Measurements from ENCODE around the gene ATP8A2. TPM values are rescaled to one million over a fixed set of nuclear protein-coding genes. Genes with fewer than 3 reads are reported as not detected.

Gene ATP8A2
- total and polyA plus RNA-seq, 2 of the 8 experiments (the other 6 are each of a cell fraction or from before 2014, with no cell fraction given), result 2.4 to 8.3 TPM

DNA sequence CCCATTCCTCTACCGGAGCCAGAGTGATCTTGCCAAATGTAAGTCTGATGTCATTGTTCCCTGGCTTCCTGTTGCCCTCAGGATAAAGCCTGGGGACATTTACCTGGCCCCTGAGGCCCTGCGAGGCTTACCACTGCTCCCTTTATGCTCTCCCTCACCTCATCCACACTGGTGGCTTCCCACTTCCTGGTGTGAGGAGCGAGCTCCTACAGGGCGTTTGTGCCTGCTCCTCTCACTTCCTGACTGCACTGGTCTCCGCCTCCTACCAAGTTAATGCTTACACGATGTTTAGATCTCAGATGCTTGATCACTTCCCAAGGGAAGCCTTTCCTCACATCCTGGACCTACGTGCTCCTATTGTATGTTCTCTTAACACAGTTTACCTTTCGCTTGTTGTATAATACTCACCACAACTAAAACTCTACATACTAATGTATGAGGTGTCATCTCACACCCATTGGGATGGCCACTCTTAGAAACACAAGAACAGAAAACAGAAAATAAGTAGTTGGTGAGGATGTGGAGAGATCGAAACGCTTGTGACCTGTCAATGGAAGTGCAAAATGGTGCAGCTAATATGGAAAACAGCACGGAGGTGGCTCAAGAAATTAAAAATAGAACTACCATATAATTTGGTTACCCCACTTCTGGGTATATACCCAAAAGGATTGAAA, 502.4 kb downstream of the ATP8A2 start:
- H3K4me1 ChIP-seq (replicated peaks in 1 of 4; ENCODE audit: control insufficient read depth in 3 of 4, insufficient read depth in 4 of 4, low read length in 3 of 4), result peaks cover 0 to 9% (median 0%) of the 10 kb centered on the region in 4 experiments; a peak in 2 of 7 replicates
- peak overlapping the region; percentile 52 for H4K91ac ChIP-seq (replicated peaks; ENCODE audit: insufficient read length, low read length)
- H3K79me1 ChIP-seq (ENCODE audit: low read depth, low read length), result no peaks in the 10 kb centered on the region
- H4K5ac ChIP-seq (ENCODE audit: insufficient read length, low read depth, low read length), result no peak overlapping the region
- H3K23me2 ChIP-seq (ENCODE audit: low read depth, low read length), result no peaks in the 10 kb centered on the region
- H2BK15ac ChIP-seq (ENCODE audit: low read length), result no peak overlapping the region
- H2BK5ac ChIP-seq (ENCODE audit: low read depth, low read length), result peak overlapping the region; percentile 10; the same call in 1 of the 2 replicates
- FAIRE-seq (no peak), DNase-seq (ENCODE audit: low read depth in 1 of 2, low spot score in 2 of 2) (no peak)
- CTCF ChIA-PET (ENCODE audit: partially characterized antibody), result interaction anchor here (0.5 kb wide), 1 partner anchor 158 kb away, joined by 4 read pairs; no protein-coding TSS in a partner anchor
- 91% methylated on average over 11 of the region's 11 CpGs; no CpG with 5 or more reads in 1 of the 2 experiments for WGBS, 2 experiments (ENCODE audit: extremely low coverage in 1 of 2, insufficient coverage in 1 of 2, insufficient read length in 1 of 2, insufficient replicate concordance in 2 of 2, low coverage in 1 of 2, low lambda C conversion rate in 2 of 2, missing lambda C conversion rate in 1 of 2)
- H3K9me3 ChIP-seq (ENCODE audit: insufficient read depth in 2 of 2, low read depth in 1 of 2, low read length in 1 of 2), result no peaks in the 10 kb centered on the region
- no peak overlapping the region for H3K18ac ChIP-seq (ENCODE audit: extremely low read depth, low read length)
- H3K4me3 ChIP-seq (ENCODE audit: extremely low read depth in 1 of 4, insufficient read depth in 2 of 4, low read depth in 3 of 4, low read length in 4 of 4), result no peak overlapping the region
- peak overlapping the region; percentile 52; the same call in 1 of the 2 replicates for H2BK12ac ChIP-seq (ENCODE audit: low read depth, low read length)
- no peaks in the 10 kb centered on the region for H3K79me2 ChIP-seq (ENCODE audit: control insufficient read depth in 1 of 2, insufficient read depth in 2 of 2, low read length in 2 of 2)
- no peak overlapping the region for H2AFZ ChIP-seq (ENCODE audit: low read length)
- no peak overlapping the region for H3K56ac ChIP-seq (replicated peaks; ENCODE audit: insufficient read length, low read depth, low read length)
- no peak overlapping the region for H3K14ac ChIP-seq (ENCODE audit: insufficient read length)
- H2BK20ac ChIP-seq (ENCODE audit: low read length), result peak overlapping the region; percentile 78; the same call in 1 of the 2 replicates
- no peak overlapping the region for H2BK120ac ChIP-seq (replicated peaks; ENCODE audit: low read depth, low read length)
- no peak overlapping the region for H3K27ac ChIP-seq (ENCODE audit: low read depth, low read length)
- no peak overlapping the region for H3K4me2 ChIP-seq (ENCODE audit: insufficient read depth in 1 of 2, low read depth in 2 of 2, low read length in 2 of 2)
- H2AK5ac ChIP-seq (ENCODE audit: low read depth, low read length), result peak overlapping the region; percentile 82; the same call in 1 of the 2 replicates
- no peaks in the 10 kb centered on the region for H3K36me3 ChIP-seq (ENCODE audit: control insufficient read depth in 2 of 4, insufficient read depth in 4 of 4, low read length in 3 of 4)
- no peak overlapping the region for H4K8ac ChIP-seq (ENCODE audit: extremely low read depth, insufficient read depth, low read length)
- H4K20me1 ChIP-seq (replicated peaks in 1 of 2; ENCODE audit: control insufficient read depth in 1 of 2, insufficient read depth in 2 of 2, low read length in 2 of 2), result no peaks in the 10 kb centered on the region
- no peak overlapping the region for H3K23ac ChIP-seq (ENCODE audit: insufficient read length)
- H3K27me3 ChIP-seq (replicated peaks in 1 of 4; ENCODE audit: control insufficient read depth in 3 of 4, extremely low read depth in 1 of 4, insufficient read depth in 3 of 4, low read length in 3 of 4), result no peaks in the 10 kb centered on the region
- H3K9ac ChIP-seq (replicated peaks in 1 of 4; ENCODE audit: extremely low read depth in 1 of 4, low read depth in 3 of 4, low read length in 3 of 4), result no peak overlapping the region
- no peak overlapping the region for H3K4ac ChIP-seq (replicated peaks; ENCODE audit: insufficient read length, low read depth, low read length)
- POLR2A ChIA-PET (ENCODE audit: partially characterized antibody), result no interaction called here
- TF ChIP-seq NANOG (IDR thresholded peaks at IDR 0.05; ENCODE audit: insufficient read depth, low read depth, low read length, poor library complexity, severe bottlenecking) (no peak), RAD21 (IDR thresholded peaks at IDR 0.05 in 1 of 2, conservative IDR thresholded peaks at IDR 0.05 in 1 of 2; ENCODE audit: low read depth in 2 of 2, low read length in 2 of 2) (no peak), POLR2AphosphoS5 (IDR thresholded peaks at IDR 0.05; ENCODE audit: low read depth, low read length) (no peak)

Measured in H1 (cell line).